OCI-LY1 (cell line): ENCODE results near the gene SECTM1.
"Not testable (repeated sequence)": the region's sequence is repeated elsewhere in the genome, so short reads cannot be mapped to it uniquely, and the experiment has no call there.

Source experiments
- H2AFZ ChIP-seq: fragments of 200-600 bp; sonication (generic), shearing (Covaris generic); 2 replicates; pipeline ENCODE4 v1.6.0; 2014; ENCODE audit warnings: antibody characterized with exemption, mild to moderate bottlenecking, low read length
- H3F3A ChIP-seq: fragments of 200-600 bp; sonication (generic), shearing (Covaris generic); 2 replicates; pipeline ENCODE4 v1.6.0; 2014; ENCODE audit warnings: mild to moderate bottlenecking, antibody characterized with exemption, low read length, moderate library complexity; ENCODE audit not compliant: insufficient read depth
- H3K27ac ChIP-seq: fragments of 200-600 bp; sonication (generic); 2 replicates; pipeline ENCODE4 v1.5.1; 2014; ENCODE audit warnings: low read length, mixed run types, mild to moderate bottlenecking, low read depth; ENCODE audit not compliant: poor library complexity, severe bottlenecking
- H3K27me3 ChIP-seq: fragments of 200-600 bp; sonication (generic); 2 replicates; pipeline ENCODE4 v1.6.0; 2014; ENCODE audit warnings: antibody characterized with exemption, mild to moderate bottlenecking, low read length, moderate library complexity; ENCODE audit not compliant: insufficient read depth
- H3K36me3 ChIP-seq: fragments of 200-600 bp; sonication (generic); 2 replicates; pipeline ENCODE4 v1.6.1; 2014; ENCODE audit warnings: mild to moderate bottlenecking, antibody characterized with exemption, low read length, moderate library complexity, mixed read lengths; ENCODE audit not compliant: insufficient read depth
- H3K4me1 ChIP-seq: fragments of 200-600 bp; sonication (generic); 2 replicates; pipeline ENCODE4 v1.5.1; 2014; ENCODE audit warnings: mild to moderate bottlenecking, low read length, moderate library complexity; ENCODE audit not compliant: insufficient read depth, severe bottlenecking
- H3K4me2 ChIP-seq: fragments of 200-600 bp; sonication (generic), shearing (Covaris generic); 2 replicates; pipeline ENCODE4 v1.6.1; 2014; ENCODE audit warnings: low read length
- H3K4me3 ChIP-seq: fragments of 200-600 bp; sonication (generic); 2 replicates; pipeline ENCODE4 v1.5.1; 2014; ENCODE audit warnings: low read length, low read depth, mild to moderate bottlenecking, mixed read lengths; ENCODE audit not compliant: poor library complexity, severe bottlenecking
- H3K79me2 ChIP-seq: fragments of 200-600 bp; shearing (Covaris generic); 2 replicates; pipeline ENCODE4 v1.6.1; 2016; ENCODE audit warnings: mixed run types, low read length, mixed read lengths; ENCODE audit not compliant: insufficient read depth
- H3K9ac ChIP-seq: fragments of 200-600 bp; sonication (generic), shearing (Covaris generic); 2 replicates; pipeline ENCODE4 v1.6.1; 2014; ENCODE audit warnings: mild to moderate bottlenecking, low read length, mixed read lengths
- H3K9me2 ChIP-seq: fragments of 200-600 bp; sonication (generic), shearing (Covaris generic); 2 replicates; pipeline ENCODE4 v1.6.1; 2014; ENCODE audit warnings: low read depth, mild to moderate bottlenecking, low read length, mixed read lengths
- H3K9me3 ChIP-seq: fragments of 200-600 bp; shearing (Covaris generic); 2 replicates; pipeline ENCODE4 v1.6.1; 2014; ENCODE audit warnings: low read length, mixed read lengths
- H4K20me1 ChIP-seq: fragments of 200-600 bp; sonication (generic), shearing (Covaris generic); 2 replicates; pipeline ENCODE4 v1.6.0; 2016; ENCODE audit warnings: mild to moderate bottlenecking, low read length; ENCODE audit not compliant: insufficient read depth
- EZH2 ChIP-seq: fragments of 200-600 bp; sonication (generic), shearing (Covaris generic); IDR thresholded peaks from 2 replicates; pipeline ENCODE4 v1.8.0; 2017; ENCODE audit warnings: borderline replicate concordance, mixed run types, mild to moderate bottlenecking, antibody characterized with exemption, low read length, moderate library complexity, mixed read lengths
- TF ChIP-seq, protein P1 (sequence below): fragments of 200-600 bp; sonication (generic), shearing (Covaris generic); IDR thresholded peaks from 2 replicates; pipeline ENCODE4 v1.5.1; 2017; ENCODE audit warnings: mild to moderate bottlenecking, antibody characterized with exemption, low read length, moderate library complexity, mixed read lengths

SECTM1 gene

GRCh38 chr17:82373731-82374625, 40.4 kb upstream of the SECTM1 start:
- Histone ChIP-seq H3K4me3 (no peak overlapping the region), H3K4me1 (peaks cover 9% of the 10 kb centered on the region), H4K20me1 (no peaks in the 10 kb centered on the region), H3K79me2 (no peaks in the 10 kb centered on the region), H3K9me2 (no peaks in the 10 kb centered on the region), H3K36me3 (no peaks in the 10 kb centered on the region), H3K27me3 (no peaks in the 10 kb centered on the region; the same call in 1 of the 2 replicates), H2AFZ (no peak overlapping the region), H3K27ac (no peak overlapping the region), H3F3A (no peaks in the 10 kb centered on the region; the same call in 1 of the 2 replicates), H3K9me3 (no peaks in the 10 kb centered on the region), H3K9ac (no peak overlapping the region), H3K4me2 (no peak overlapping the region)
- TF ChIP-seq, protein P1, sequence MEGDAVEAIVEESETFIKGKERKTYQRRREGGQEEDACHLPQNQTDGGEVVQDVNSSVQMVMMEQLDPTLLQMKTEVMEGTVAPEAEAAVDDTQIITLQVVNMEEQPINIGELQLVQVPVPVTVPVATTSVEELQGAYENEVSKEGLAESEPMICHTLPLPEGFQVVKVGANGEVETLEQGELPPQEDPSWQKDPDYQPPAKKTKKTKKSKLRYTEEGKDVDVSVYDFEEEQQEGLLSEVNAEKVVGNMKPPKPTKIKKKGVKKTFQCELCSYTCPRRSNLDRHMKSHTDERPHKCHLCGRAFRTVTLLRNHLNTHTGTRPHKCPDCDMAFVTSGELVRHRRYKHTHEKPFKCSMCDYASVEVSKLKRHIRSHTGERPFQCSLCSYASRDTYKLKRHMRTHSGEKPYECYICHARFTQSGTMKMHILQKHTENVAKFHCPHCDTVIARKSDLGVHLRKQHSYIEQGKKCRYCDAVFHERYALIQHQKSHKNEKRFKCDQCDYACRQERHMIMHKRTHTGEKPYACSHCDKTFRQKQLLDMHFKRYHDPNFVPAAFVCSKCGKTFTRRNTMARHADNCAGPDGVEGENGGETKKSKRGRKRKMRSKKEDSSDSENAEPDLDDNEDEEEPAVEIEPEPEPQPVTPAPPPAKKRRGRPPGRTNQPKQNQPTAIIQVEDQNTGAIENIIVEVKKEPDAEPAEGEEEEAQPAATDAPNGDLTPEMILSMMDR, result no peak
- no peak for TF ChIP-seq EZH2

- not testable (repeated sequence) for H3K27me3 ChIP-seq, H3F3A ChIP-seq, H3K79me2 ChIP-seq, H3K4me2 ChIP-seq, H3K4me3 ChIP-seq, H3K36me3 ChIP-seq, H3K9me3 ChIP-seq, H3K27ac ChIP-seq, H2AFZ ChIP-seq, H3K9me2 ChIP-seq, H3K9ac ChIP-seq, H4K20me1 ChIP-seq
- H3K4me1 ChIP-seq, result peaks cover 10% of the 10 kb centered on the region
Observed at GRCh38 chr17:82373072-82373452, 39.5 kb upstream of the SECTM1 start.

GRCh38 chr17:82372249-82373071, 38.9 kb upstream of the SECTM1 start:
- Histone ChIP-seq H3K9ac (no peak overlapping the region), H3K9me2 (no peaks in the 10 kb centered on the region), H3K4me1 (peaks cover 16% of the 10 kb centered on the region), H3F3A (no peaks in the 10 kb centered on the region; the same call in 1 of the 2 replicates), H3K27me3 (no peaks in the 10 kb centered on the region; the same call in 1 of the 2 replicates), H4K20me1 (no peaks in the 10 kb centered on the region), H3K36me3 (no peaks in the 10 kb centered on the region; the same call in 1 of the 2 replicates), H3K4me3 (no peak overlapping the region), H3K79me2 (no peaks in the 10 kb centered on the region), H3K9me3 (no peaks in the 10 kb centered on the region), H3K4me2 (no peak overlapping the region), H3K27ac (no peak overlapping the region), H2AFZ (no peak overlapping the region)
- no peak for TF ChIP-seq EZH2
- TF ChIP-seq, protein P1, result no peak
